ENCODE results near the gene AKT1.

- TF ChIP-seq CTCF (IDR thresholded peaks at IDR 0.05; ENCODE audit: insufficient read depth, low read depth, low read length) (no peak), EZH2 (IDR thresholded peaks at IDR 0.05; ENCODE audit: insufficient read depth, low read length) (no peak)
Measured at GRCh38 chr14:104788161-104788818, 7.3 kb downstream of the AKT1 start.
